ENCODE results near the gene PODXL.

- no peak for TF ChIP-seq CTCF (IDR thresholded peaks at IDR 0.05)
- TF ChIP-seq RCOR1 (IDR thresholded peaks at IDR 0.05; ENCODE audit: low read depth, low read length): no peak
- TF ChIP-seq GATA3 (IDR thresholded peaks at IDR 0.05; ENCODE audit: borderline replicate concordance): no peak
- TF ChIP-seq CHD2 (IDR thresholded peaks at IDR 0.05; ENCODE audit: low read length, partially characterized antibody): no peak
- no peak for TF ChIP-seq ESRRA (IDR thresholded peaks at IDR 0.05; ENCODE audit: borderline replicate concordance, low read length)
- no peak for TF ChIP-seq MAFK (IDR thresholded peaks at IDR 0.05; ENCODE audit: partially characterized antibody)
- no peak for TF ChIP-seq EP300 (IDR thresholded peaks at IDR 0.05)
- no peak for TF ChIP-seq CHD4 (IDR thresholded peaks at IDR 0.05; ENCODE audit: borderline replicate concordance)
- TF ChIP-seq ELK1 (IDR thresholded peaks at IDR 0.05; ENCODE audit: low read depth, low read length): no peak
- TF ChIP-seq USF2 (IDR thresholded peaks at IDR 0.05): no peak
- TF ChIP-seq REST (IDR thresholded peaks at IDR 0.05): no peak
- TF ChIP-seq RNF2 (IDR thresholded peaks at IDR 0.05; ENCODE audit: borderline replicate concordance, low read depth): no peak
- no peak for TF ChIP-seq JUN (IDR thresholded peaks at IDR 0.05)
- TF ChIP-seq NR3C1 (IDR thresholded peaks at IDR 0.05): no peak
Measured at GRCh38 chr7:131508754-131509486, 47.5 kb downstream of the PODXL start.

Data from A549 (cell line).